ENCODE data around the gene HSF4. TPM values are rescaled to one million over a fixed set of nuclear protein-coding genes. Genes with fewer than 3 reads are reported as not detected.

The HSF4 gene
- total and polyA plus RNA-seq, 8 donors, result 2.5 to 38.2 (median 5.0) TPM

GRCh38 chr16:67188798-67189197 is 24.3 kb downstream of the HSF4 start:
- Histone ChIP-seq H3K27me3 (peaks cover 0 to 11% of the 10 kb centered on the region in 2 donors), H3K9me3 (no peaks in the 10 kb centered on the region), H3K4me3 (peak overlapping the region in 1 of 2 donors; percentile 40), H3K4me1 (peaks cover 29 to 51% of the 10 kb centered on the region in 2 donors), H3K27ac (peak overlapping the region in 1 of 2 donors; percentile 20), H3K36me3 (peaks cover 0 to 4% of the 10 kb centered on the region in 2 donors)
- ATAC-seq (no peak), DNase-seq (no peak)
- intact Hi-C loops (cut with DNase I), result loop anchor here in 1 of 2 donors (10.0 kb wide), 1 partner anchor 214 kb away; no protein-coding TSS in a partner anchor
- TF ChIP-seq CTCF (IDR thresholded peaks at IDR 0.05), result no peak

GRCh38 chr16:67190041-67190440 is 25.5 kb downstream of the HSF4 start, which contains the start of gene EXOC3L1:
TSS of gene EXOC3L1 (minus strand) at chr16:67190136. CDS start at chr16:67189676, 460 bp downstream.
- ATAC-seq, result no peak
- Histone ChIP-seq H3K9me3 (no peaks in the 10 kb centered on the region), H3K4me1 (peaks cover 21 to 47% of the 10 kb centered on the region in 2 donors), H3K27me3 (peaks cover 0 to 3% of the 10 kb centered on the region in 2 donors), H3K4me3 (peak within 1 kb of the TSS in 1 of 2 donors; percentile 40), H3K36me3 (peaks cover 0 to 17% of the 10 kb centered on the region in 2 donors), H3K27ac (peak within 1 kb of the TSS; percentile 19 to 35)
- TF ChIP-seq CTCF (IDR thresholded peaks at IDR 0.05), result no peak
- no peak for DNase-seq
- intact Hi-C loops (cut with DNase I), result no loop called here

GRCh38 chr16:67190448-67191399 is 26.2 kb downstream of the HSF4 start:
- intact Hi-C loops (cut with DNase I), result no loop called here
- peak overlapping the region in 1 of 2 donors; percentile 40 for H3K4me3 ChIP-seq

GRCh38 chr16:67191411-67191994 is 27.0 kb downstream of the HSF4 start:
- Histone ChIP-seq H3K9me3 (no peaks in the 10 kb centered on the region), H3K4me1 (peaks cover 15 to 45% of the 10 kb centered on the region in 2 donors), H3K27me3 (no peaks in the 10 kb centered on the region), H3K36me3 (peaks cover 0 to 31% of the 10 kb centered on the region in 2 donors), H3K27ac (peak overlapping the region in 1 of 2 donors; percentile 82), H3K4me3 (peak overlapping the region; percentile 97 to 99)
- TF ChIP-seq CTCF (IDR thresholded peaks at IDR 0.05), result no peak
- DNase-seq (no peak), ATAC-seq (no peak)
- intact Hi-C loops (cut with DNase I), result no loop called here

More at GRCh38 chr16:67190448-67191399, 26.2 kb downstream of the HSF4 start:
- no peaks in the 10 kb centered on the region for H3K27me3 ChIP-seq
- no peaks in the 10 kb centered on the region for H3K9me3 ChIP-seq
- TF ChIP-seq CTCF (IDR thresholded peaks at IDR 0.05), result no peak
- ATAC-seq (no peak), DNase-seq (no peak)
- H3K36me3 ChIP-seq, result peaks cover 0 to 24% of the 10 kb centered on the region in 2 donors
- peaks cover 15 to 46% of the 10 kb centered on the region in 2 donors for H3K4me1 ChIP-seq
- peak overlapping the region; percentile 19 to 35 for H3K27ac ChIP-seq

All from left lung (tissue), 10 donors.